ENCODE results near the gene LAPTM5.

GRCh38 chr1:30745834-30746208 lies 11.8 kb downstream of the LAPTM5 start:
- TF ChIP-seq CTCF (IDR thresholded peaks at IDR 0.05; ENCODE audit: low read depth, low read length), result no peak
- TF ChIP-seq POLR2A (IDR thresholded peaks at IDR 0.05; ENCODE audit: extremely low read depth, insufficient read length), result no peak
- TF ChIP-seq, protein P1, sequence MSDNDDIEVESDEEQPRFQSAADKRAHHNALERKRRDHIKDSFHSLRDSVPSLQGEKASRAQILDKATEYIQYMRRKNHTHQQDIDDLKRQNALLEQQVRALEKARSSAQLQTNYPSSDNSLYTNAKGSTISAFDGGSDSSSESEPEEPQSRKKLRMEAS (IDR thresholded peaks at IDR 0.05; ENCODE audit: low read depth, low read length), result no peak
